ENCODE measurements around the gene ZFX.

DNA sequence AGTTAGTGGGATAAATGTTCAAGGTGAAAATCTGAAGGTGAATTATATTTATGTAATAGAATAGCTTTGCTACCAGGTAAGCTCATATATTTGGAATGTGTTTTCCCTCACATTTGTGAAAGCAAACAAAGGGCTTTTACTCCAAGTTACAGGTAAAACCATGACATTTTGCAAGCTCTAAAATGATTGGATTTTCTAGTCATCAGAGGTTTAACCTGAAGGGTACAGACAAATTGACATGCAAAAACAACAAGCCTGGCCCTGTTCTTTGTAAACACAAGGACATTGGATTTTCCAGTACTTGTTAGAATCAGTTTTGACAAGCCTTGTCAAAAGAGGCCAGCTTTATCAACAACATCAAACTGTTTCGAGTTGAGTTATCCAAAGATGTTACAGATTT lies 51.7 kb downstream of the ZFX start:
- TF ChIP-seq, protein P1, sequence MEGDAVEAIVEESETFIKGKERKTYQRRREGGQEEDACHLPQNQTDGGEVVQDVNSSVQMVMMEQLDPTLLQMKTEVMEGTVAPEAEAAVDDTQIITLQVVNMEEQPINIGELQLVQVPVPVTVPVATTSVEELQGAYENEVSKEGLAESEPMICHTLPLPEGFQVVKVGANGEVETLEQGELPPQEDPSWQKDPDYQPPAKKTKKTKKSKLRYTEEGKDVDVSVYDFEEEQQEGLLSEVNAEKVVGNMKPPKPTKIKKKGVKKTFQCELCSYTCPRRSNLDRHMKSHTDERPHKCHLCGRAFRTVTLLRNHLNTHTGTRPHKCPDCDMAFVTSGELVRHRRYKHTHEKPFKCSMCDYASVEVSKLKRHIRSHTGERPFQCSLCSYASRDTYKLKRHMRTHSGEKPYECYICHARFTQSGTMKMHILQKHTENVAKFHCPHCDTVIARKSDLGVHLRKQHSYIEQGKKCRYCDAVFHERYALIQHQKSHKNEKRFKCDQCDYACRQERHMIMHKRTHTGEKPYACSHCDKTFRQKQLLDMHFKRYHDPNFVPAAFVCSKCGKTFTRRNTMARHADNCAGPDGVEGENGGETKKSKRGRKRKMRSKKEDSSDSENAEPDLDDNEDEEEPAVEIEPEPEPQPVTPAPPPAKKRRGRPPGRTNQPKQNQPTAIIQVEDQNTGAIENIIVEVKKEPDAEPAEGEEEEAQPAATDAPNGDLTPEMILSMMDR (conservative IDR thresholded peaks at IDR 0.05; ENCODE audit: low read length), result no peak
- TF ChIP-seq EZH2phosphoT487 (IDR thresholded peaks at IDR 0.05; ENCODE audit: borderline replicate concordance), result no peak

Data from Loucy (cell line).